ENCODE data around the gene DOCK2.

- TF ChIP-seq CTCF (IDR thresholded peaks at IDR 0.05) (no peak), POLR2A (IDR thresholded peaks at IDR 0.05) (no peak)
Measured at GRCh38 chr5:169751490-169751889, 114.4 kb downstream of the DOCK2 start.

Measured in uterus (tissue), 2 donors.